Measurements from ENCODE around the gene RPS6KB1. TPM values are rescaled to one million over a fixed set of nuclear protein-coding genes. Genes with fewer than 3 reads are reported as not detected.
"Not testable (repeated sequence)": the region's sequence is repeated elsewhere in the genome, so short reads cannot be mapped to it uniquely, and the experiment has no call there.

The RPS6KB1 gene
- polyA plus RNA-seq, 1 donor from 2014 or later, result 25.3 TPM

DNA sequence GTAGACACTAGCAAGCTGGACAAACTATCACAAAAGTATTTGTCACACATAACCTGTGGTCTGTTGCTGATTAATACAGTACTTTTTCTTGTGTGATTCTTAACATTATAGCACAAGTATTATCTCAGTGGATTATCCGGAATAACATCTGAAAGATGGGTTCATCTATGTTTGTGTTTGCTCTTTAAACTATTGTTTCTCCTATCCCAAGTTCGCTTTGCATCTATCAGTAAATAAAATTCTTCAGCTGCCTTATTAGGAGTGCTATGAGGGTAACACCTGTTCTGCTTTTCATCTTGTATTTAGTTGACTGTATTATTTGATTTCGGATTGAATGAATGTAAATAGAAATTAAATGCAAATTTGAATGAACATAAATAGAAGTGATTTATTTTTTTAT is 57.1 kb downstream of the RPS6KB1 start (continued):
- TF ChIP-seq TAF1 (IDR thresholded peaks at IDR 0.05; ENCODE audit: low read depth), result no peak

GRCh38 chr17:59954856-59955255 is 61.9 kb downstream of the RPS6KB1 start:
- no peaks in the 10 kb centered on the region for H3F3A ChIP-seq (ENCODE audit: insufficient read depth, low read length, poor library complexity, severe bottlenecking)
- no peak overlapping the region for H3K9ac ChIP-seq (ENCODE audit: low read length)

GRCh38 chr17:59959574-59959973 is 66.7 kb downstream of the RPS6KB1 start:
- H3K9ac ChIP-seq (ENCODE audit: low read length); H3K4me3 ChIP-seq (ENCODE audit: low read length); H3F3A ChIP-seq (ENCODE audit: insufficient read depth, low read length, poor library complexity, severe bottlenecking); H3K36me3 ChIP-seq (ENCODE audit: insufficient read depth, low read length); H3K27ac ChIP-seq (ENCODE audit: low read length); H3K9me3 ChIP-seq (ENCODE audit: low read length); H3K4me2 ChIP-seq (ENCODE audit: low read length); H3K27me3 ChIP-seq (ENCODE audit: insufficient read depth, low read depth, low read length); H2AFZ ChIP-seq (ENCODE audit: low read depth, low read length); H3K9me2 ChIP-seq (ENCODE audit: insufficient read depth, low read length); H4K20me1 ChIP-seq (ENCODE audit: insufficient read depth); H3K79me2 ChIP-seq (replicated peaks; ENCODE audit: insufficient read depth, low read length): not testable (repeated sequence)

More at GRCh38 chr17:59954856-59955255, 61.9 kb downstream of the RPS6KB1 start:
- Histone ChIP-seq H3K9me2 (ENCODE audit: insufficient read depth, low read length) (no peaks in the 10 kb centered on the region), H3K27me3 (ENCODE audit: insufficient read depth, low read depth, low read length) (no peaks in the 10 kb centered on the region), H3K27ac (ENCODE audit: low read length) (no peak overlapping the region), H2AFZ (ENCODE audit: low read depth, low read length) (no peak overlapping the region), H4K20me1 (ENCODE audit: insufficient read depth) (no peaks in the 10 kb centered on the region), H3K4me3 (ENCODE audit: low read length) (no peak overlapping the region), H3K9me3 (ENCODE audit: low read length) (no peaks in the 10 kb centered on the region), H3K4me2 (ENCODE audit: low read length) (no peak overlapping the region), H3K79me2 (replicated peaks; ENCODE audit: insufficient read depth, low read length) (no peaks in the 10 kb centered on the region), H3K36me3 (ENCODE audit: insufficient read depth, low read length) (no peaks in the 10 kb centered on the region)
- no peak for TF ChIP-seq CTCF (IDR thresholded peaks at IDR 0.05; ENCODE audit: poor library complexity, severe bottlenecking)
- no peak for TF ChIP-seq POLR2AphosphoS5 (IDR thresholded peaks at IDR 0.05)
- no peak for TF ChIP-seq MXI1 (conservative IDR thresholded peaks at IDR 0.05; ENCODE audit: poor library complexity, severe bottlenecking)
- TF ChIP-seq SMC3 (conservative IDR thresholded peaks at IDR 0.05; ENCODE audit: poor library complexity), result no peak
- TF ChIP-seq RAD21 (conservative IDR thresholded peaks at IDR 0.05), result no peak
- TF ChIP-seq EP300 (conservative IDR thresholded peaks at IDR 0.05; ENCODE audit: poor library complexity, severe bottlenecking), result no peak
- TF ChIP-seq EZH2 (IDR thresholded peaks at IDR 0.05; ENCODE audit: borderline replicate concordance, insufficient read depth, low read length, poor library complexity, severe bottlenecking), result no peak
- TF ChIP-seq TAF1 (IDR thresholded peaks at IDR 0.05; ENCODE audit: low read depth), result no peak
- TF ChIP-seq REST (IDR thresholded peaks at IDR 0.05; ENCODE audit: borderline replicate concordance), result no peak

Measured in neural cell (in vitro differentiated cells).